ENCODE results near the gene SMIM1. TPM values are rescaled to one million over a fixed set of nuclear protein-coding genes. Genes with fewer than 3 reads are reported as not detected.
A peak's percentile ranks its signal among the peaks of the same experiment; 100 is the strongest.

SMIM1 gene
- total RNA-seq, 6 experiments from 2014 or later, result 2.6 to 8.7 (median 4.6) TPM

- Histone ChIP-seq H3K36me3 (no peaks in the 10 kb centered on the region), H3K4me1 (peaks cover 0 to 14% (median 3%) of the 10 kb centered on the region in 4 donors), H3K4me3 (no peak overlapping the region), H3K9me3 (no peaks in the 10 kb centered on the region), H3K27ac (no peak overlapping the region), H3K27me3 (no peaks in the 10 kb centered on the region)
- intact Hi-C loops (cut with DNase I), result no loop called here
- TF ChIP-seq, protein P1, sequence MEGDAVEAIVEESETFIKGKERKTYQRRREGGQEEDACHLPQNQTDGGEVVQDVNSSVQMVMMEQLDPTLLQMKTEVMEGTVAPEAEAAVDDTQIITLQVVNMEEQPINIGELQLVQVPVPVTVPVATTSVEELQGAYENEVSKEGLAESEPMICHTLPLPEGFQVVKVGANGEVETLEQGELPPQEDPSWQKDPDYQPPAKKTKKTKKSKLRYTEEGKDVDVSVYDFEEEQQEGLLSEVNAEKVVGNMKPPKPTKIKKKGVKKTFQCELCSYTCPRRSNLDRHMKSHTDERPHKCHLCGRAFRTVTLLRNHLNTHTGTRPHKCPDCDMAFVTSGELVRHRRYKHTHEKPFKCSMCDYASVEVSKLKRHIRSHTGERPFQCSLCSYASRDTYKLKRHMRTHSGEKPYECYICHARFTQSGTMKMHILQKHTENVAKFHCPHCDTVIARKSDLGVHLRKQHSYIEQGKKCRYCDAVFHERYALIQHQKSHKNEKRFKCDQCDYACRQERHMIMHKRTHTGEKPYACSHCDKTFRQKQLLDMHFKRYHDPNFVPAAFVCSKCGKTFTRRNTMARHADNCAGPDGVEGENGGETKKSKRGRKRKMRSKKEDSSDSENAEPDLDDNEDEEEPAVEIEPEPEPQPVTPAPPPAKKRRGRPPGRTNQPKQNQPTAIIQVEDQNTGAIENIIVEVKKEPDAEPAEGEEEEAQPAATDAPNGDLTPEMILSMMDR (IDR thresholded peaks at IDR 0.05), result no peak
- TF ChIP-seq POLR2A (IDR thresholded peaks at IDR 0.05), result no peak
- no peak for ATAC-seq
- 100% methylated on average over 4 of the region's 22 CpGs for WGBS (ENCODE audit: insufficient coverage, low coverage, low lambda C conversion rate, missing lambda C conversion rate)
- DNase-seq, result no peak
Measured at GRCh38 chr1:3768811-3769390, 3.6 kb upstream of the SMIM1 start.

- DNase-seq (no peak), ATAC-seq (no peak)
- H3K27ac ChIP-seq, result no peak overlapping the region
- intact Hi-C loops (cut with DNase I), result no loop called here
- WGBS (ENCODE audit: insufficient coverage, low coverage, low lambda C conversion rate, missing lambda C conversion rate), result 46% methylated on average over 2 of the region's 16 CpGs
- H3K27me3 ChIP-seq, result no peaks in the 10 kb centered on the region
- H3K9me3 ChIP-seq, result no peaks in the 10 kb centered on the region
- no peaks in the 10 kb centered on the region for H3K36me3 ChIP-seq
- H3K4me3 ChIP-seq, result no peak overlapping the region
- peaks cover 0 to 24% (median 5%) of the 10 kb centered on the region in 4 donors for H3K4me1 ChIP-seq
- TF ChIP-seq, protein P1 (IDR thresholded peaks at IDR 0.05), result no peak
Measured at GRCh38 chr1:3770047-3770765, 2.3 kb upstream of the SMIM1 start.

- TF ChIP-seq, protein P1 (IDR thresholded peaks at IDR 0.05), result no peak
- no peak for TF ChIP-seq POLR2A (IDR thresholded peaks at IDR 0.05)
- peaks cover 0 to 36% (median 11%) of the 10 kb centered on the region in 4 donors for H3K4me1 ChIP-seq
- H3K27ac ChIP-seq, result no peak overlapping the region
- intact Hi-C loops (cut with DNase I), result no loop called here
- H3K36me3 ChIP-seq, result no peaks in the 10 kb centered on the region
- DNase-seq (no peak), ATAC-seq (no peak)
- no peaks in the 10 kb centered on the region for H3K27me3 ChIP-seq
- 83% methylated on average over 10 of the region's 32 CpGs for WGBS (ENCODE audit: insufficient coverage, low coverage, low lambda C conversion rate, missing lambda C conversion rate)
- H3K4me3 ChIP-seq, result peak overlapping the region; percentile 56 to 73 (median 56)
- H3K9me3 ChIP-seq, result no peaks in the 10 kb centered on the region
Measured at GRCh38 chr1:3771108-3772026, 1.2 kb upstream of the SMIM1 start.

DNA sequence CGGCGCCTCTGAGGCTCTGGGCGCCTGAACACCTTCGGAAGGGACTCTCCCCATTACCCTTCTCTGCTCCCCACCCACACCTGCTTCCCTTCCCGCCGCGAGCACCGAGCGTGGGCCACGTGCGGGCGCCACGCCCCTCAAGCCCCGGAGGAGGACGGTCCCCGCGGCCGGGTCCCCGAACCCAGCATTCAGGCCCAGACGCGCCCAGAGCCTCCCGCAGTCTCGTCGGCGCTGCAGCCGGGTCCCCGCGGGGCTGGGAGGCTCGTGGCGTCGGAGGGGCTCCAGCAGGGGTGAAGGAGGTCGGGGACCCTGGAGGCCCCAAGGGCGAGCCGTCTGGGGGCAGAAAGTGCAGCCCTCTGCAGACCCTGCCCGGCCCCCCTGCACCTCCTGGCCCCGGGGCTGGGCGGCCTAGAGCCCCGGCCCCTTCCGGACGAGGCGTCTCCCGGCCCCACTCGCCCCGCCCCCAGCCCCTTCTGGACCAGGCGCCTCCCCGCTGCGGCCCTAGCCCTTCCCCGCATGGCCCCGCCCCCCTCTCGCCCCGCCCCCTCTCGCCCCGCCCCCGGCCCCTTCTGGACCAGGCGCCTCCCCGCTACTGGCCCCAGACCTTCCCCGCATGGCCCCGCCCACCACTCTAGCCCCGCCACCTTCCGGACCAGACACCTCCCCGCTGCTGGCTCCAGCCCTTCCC is 378 bp upstream of the SMIM1 start:
- DNase-seq, result peak; percentile 95 to 96 (median 96)

More for the DNA sequence above, 378 bp upstream of the SMIM1 start:
- TF ChIP-seq, protein P1 (IDR thresholded peaks at IDR 0.05), result no peak
- TF ChIP-seq POLR2A (IDR thresholded peaks at IDR 0.05), result no peak
- Histone ChIP-seq H3K9me3 (no peaks in the 10 kb centered on the region), H3K4me1 (peaks cover 0 to 37% (median 12%) of the 10 kb centered on the region in 4 donors), H3K27me3 (no peaks in the 10 kb centered on the region), H3K27ac (no peak overlapping the region), H3K36me3 (no peaks in the 10 kb centered on the region), H3K4me3 (peak overlapping the region; percentile 67 to 74 (median 73))
- intact Hi-C loops (cut with DNase I), result no loop called here
- 3% methylated on average over 24 of the region's 61 CpGs for WGBS (ENCODE audit: insufficient coverage, low coverage, low lambda C conversion rate, missing lambda C conversion rate)
- ATAC-seq, result peak; percentile 79 to 87 (median 84)

Measured in right lobe of liver (tissue), 6 donors.